SU-DHL-6 (cell line): ENCODE measurements around the gene CCR2.

ENCODE experiments used
- H2AFZ ChIP-seq: fragments of 200-600 bp; sonication (generic); 2 replicates; pipeline ENCODE4 v1.6.1; 2014; ENCODE audit warnings: low read depth, mild to moderate bottlenecking, moderate library complexity, mixed read lengths, antibody characterized with exemption, low read length; ENCODE audit not compliant: severe bottlenecking
- H3F3A ChIP-seq: fragments of 200-600 bp; shearing (Covaris generic); 2 replicates; pipeline ENCODE4 v1.6.0; 2016; ENCODE audit warnings: antibody characterized with exemption, mild to moderate bottlenecking; ENCODE audit not compliant: insufficient read depth
- H3K27ac ChIP-seq: fragments of 200-600 bp; sonication (generic); 2 replicates; pipeline ENCODE4 v1.5.1; 2016; ENCODE audit warnings: low read depth, mild to moderate bottlenecking, low read length, moderate library complexity, mixed read lengths
- H3K27me3 ChIP-seq: fragments of 200-600 bp; sonication (generic), shearing (Covaris generic); 2 replicates; pipeline ENCODE4 v1.6.0; 2014; ENCODE audit warnings: mild to moderate bottlenecking, low read length
- H3K36me3 ChIP-seq: fragments of 200-600 bp; sonication (generic); 2 replicates; pipeline ENCODE4 v1.6.1; 2014; ENCODE audit warnings: mild to moderate bottlenecking, low read length, mixed read lengths
- H3K4me2 ChIP-seq: fragments of 300-600, 200-600 bp; shearing (Covaris generic), sonication (generic); 2 replicates; pipeline ENCODE4 v1.6.0; 2014; ENCODE audit warnings: low read length, low read depth, mild to moderate bottlenecking; ENCODE audit not compliant: poor library complexity, severe bottlenecking
- H3K4me3 ChIP-seq: fragments of 200-600 bp; sonication (generic); 2 replicates; pipeline ENCODE4 v1.5.1; 2014; ENCODE audit warnings: antibody characterized with exemption, low read length, mild to moderate bottlenecking, mixed read lengths; ENCODE audit not compliant: insufficient read depth, poor library complexity, severe bottlenecking
- H3K79me2 ChIP-seq: fragments of 200-600 bp; sonication (generic); 2 replicates; pipeline ENCODE4 v1.6.1; 2014; ENCODE audit warnings: mild to moderate bottlenecking, low read length, moderate library complexity; ENCODE audit not compliant: insufficient read depth
- H3K9ac ChIP-seq: fragments of 200-600 bp; sonication (generic); 2 replicates; pipeline ENCODE4 v1.7.0; 2014; ENCODE audit warnings: mild to moderate bottlenecking, low read length
- H3K9me2 ChIP-seq: fragments of 200-600 bp; sonication (generic); replicated peaks from 2 replicates; pipeline ENCODE4 v1.6.1; 2014; ENCODE audit warnings: low read length; ENCODE audit not compliant: insufficient read depth
- H3K9me3 ChIP-seq: fragments of 200-600 bp; sonication (generic); 2 replicates; pipeline ENCODE4 v1.6.1; 2014; ENCODE audit warnings: low read length, mixed read lengths; ENCODE audit not compliant: insufficient read depth
- H4K20me1 ChIP-seq: fragments of 200-600 bp; sonication (generic); 2 replicates; pipeline ENCODE4 v1.6.1; 2014; ENCODE audit warnings: low read depth, mild to moderate bottlenecking, antibody characterized with exemption, low read length, moderate library complexity, mixed read lengths
- CTCF ChIP-seq: fragments of 200-600 bp; sonication (generic); IDR thresholded peaks from one replicate; pipeline ENCODE4 v1.5.1; 2017; ENCODE audit warnings: antibody characterized with exemption, mild to moderate bottlenecking, low read length, moderate library complexity; ENCODE audit not compliant: insufficient read depth, poor library complexity, severe bottlenecking
- EZH2phosphoT487 ChIP-seq: fragments of 200-600 bp; sonication (generic), shearing (Covaris generic); conservative IDR thresholded peaks from 2 replicates; pipeline ENCODE4 v1.6.1; 2018; ENCODE audit warnings: mild to moderate bottlenecking, antibody characterized with exemption, low read length, moderate library complexity, mixed read lengths

Gene CCR2

GRCh38 chr3:46369151-46369550 is 15.2 kb downstream of the CCR2 start:
- no peaks in the 10 kb centered on the region for H3K79me2 ChIP-seq
- H3F3A ChIP-seq, result no peaks in the 10 kb centered on the region
- H4K20me1 ChIP-seq, result no peaks in the 10 kb centered on the region
- H2AFZ ChIP-seq, result no peak overlapping the region
- H3K4me3 ChIP-seq, result no peak overlapping the region
- H3K36me3 ChIP-seq, result no peaks in the 10 kb centered on the region
- no peak overlapping the region for H3K9ac ChIP-seq
- H3K9me3 ChIP-seq, result no peaks in the 10 kb centered on the region
- no peak overlapping the region for H3K27ac ChIP-seq
- no peak for TF ChIP-seq EZH2phosphoT487
- no peak for TF ChIP-seq CTCF
- H3K4me2 ChIP-seq, result no peak overlapping the region
- H3K9me2 ChIP-seq, result no peaks in the 10 kb centered on the region
- no peaks in the 10 kb centered on the region for H3K27me3 ChIP-seq

- no peak overlapping the region for H3K4me3 ChIP-seq
- no peaks in the 10 kb centered on the region for H3K79me2 ChIP-seq
- no peaks in the 10 kb centered on the region for H3K36me3 ChIP-seq
- H4K20me1 ChIP-seq, result no peaks in the 10 kb centered on the region
- no peaks in the 10 kb centered on the region for H3K9me3 ChIP-seq
- H3K9me2 ChIP-seq, result no peaks in the 10 kb centered on the region
- no peaks in the 10 kb centered on the region for H3F3A ChIP-seq
- H3K27ac ChIP-seq, result no peak overlapping the region
- no peak for TF ChIP-seq EZH2phosphoT487
- no peak for TF ChIP-seq CTCF
- no peak overlapping the region for H2AFZ ChIP-seq
- no peak overlapping the region for H3K4me2 ChIP-seq
- H3K27me3 ChIP-seq, result no peaks in the 10 kb centered on the region
- no peak overlapping the region for H3K9ac ChIP-seq
Measured at GRCh38 chr3:46369675-46370132, 15.8 kb downstream of the CCR2 start.

GRCh38 chr3:46370839-46371518 is 17.1 kb downstream of the CCR2 start, which contains the start of gene CCR5:
Gene CCR5 (plus strand): TSS chr3:46370946. CDS start chr3:46372903, 1,957 bp downstream.
- Histone ChIP-seq H3K9me3 (no peaks in the 10 kb centered on the region), H3F3A (no peaks in the 10 kb centered on the region), H3K9ac (no peak within 1 kb of the TSS), H3K36me3 (no peaks in the 10 kb centered on the region), H3K4me3 (no peak within 1 kb of the TSS), H3K79me2 (no peaks in the 10 kb centered on the region), H2AFZ (no peak within 1 kb of the TSS), H3K4me2 (no peak within 1 kb of the TSS), H3K27ac (no peak within 1 kb of the TSS), H3K27me3 (no peaks in the 10 kb centered on the region), H4K20me1 (no peaks in the 10 kb centered on the region), H3K9me2 (no peaks in the 10 kb centered on the region)
- TF ChIP-seq CTCF, result no peak
- TF ChIP-seq EZH2phosphoT487, result no peak
